CD4-positive, alpha-beta T cell treated with Interleukin-15 for 4 hours (primary cell): ENCODE results near the gene E2F7.
A peak's percentile ranks its signal among the peaks of the same experiment; 100 is the strongest.
"Not testable (repeated sequence)": the region's sequence is repeated elsewhere in the genome, so short reads cannot be mapped to it uniquely, and the experiment has no call there.

Experiments used
- DNase-seq: peaks from one replicate; pipeline ENCODE4 v3.0.0-alpha.2; 2020; ENCODE audit warnings: low spot score

The E2F7 gene, protein sequence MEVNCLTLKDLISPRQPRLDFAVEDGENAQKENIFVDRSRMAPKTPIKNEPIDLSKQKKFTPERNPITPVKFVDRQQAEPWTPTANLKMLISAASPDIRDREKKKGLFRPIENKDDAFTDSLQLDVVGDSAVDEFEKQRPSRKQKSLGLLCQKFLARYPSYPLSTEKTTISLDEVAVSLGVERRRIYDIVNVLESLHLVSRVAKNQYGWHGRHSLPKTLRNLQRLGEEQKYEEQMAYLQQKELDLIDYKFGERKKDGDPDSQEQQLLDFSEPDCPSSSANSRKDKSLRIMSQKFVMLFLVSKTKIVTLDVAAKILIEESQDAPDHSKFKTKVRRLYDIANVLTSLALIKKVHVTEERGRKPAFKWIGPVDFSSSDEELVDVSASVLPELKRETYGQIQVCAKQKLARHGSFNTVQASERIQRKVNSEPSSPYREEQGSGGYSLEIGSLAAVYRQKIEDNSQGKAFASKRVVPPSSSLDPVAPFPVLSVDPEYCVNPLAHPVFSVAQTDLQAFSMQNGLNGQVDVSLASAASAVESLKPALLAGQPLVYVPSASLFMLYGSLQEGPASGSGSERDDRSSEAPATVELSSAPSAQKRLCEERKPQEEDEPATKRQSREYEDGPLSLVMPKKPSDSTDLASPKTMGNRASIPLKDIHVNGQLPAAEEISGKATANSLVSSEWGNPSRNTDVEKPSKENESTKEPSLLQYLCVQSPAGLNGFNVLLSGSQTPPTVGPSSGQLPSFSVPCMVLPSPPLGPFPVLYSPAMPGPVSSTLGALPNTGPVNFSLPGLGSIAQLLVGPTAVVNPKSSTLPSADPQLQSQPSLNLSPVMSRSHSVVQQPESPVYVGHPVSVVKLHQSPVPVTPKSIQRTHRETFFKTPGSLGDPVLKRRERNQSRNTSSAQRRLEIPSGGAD

DNA sequence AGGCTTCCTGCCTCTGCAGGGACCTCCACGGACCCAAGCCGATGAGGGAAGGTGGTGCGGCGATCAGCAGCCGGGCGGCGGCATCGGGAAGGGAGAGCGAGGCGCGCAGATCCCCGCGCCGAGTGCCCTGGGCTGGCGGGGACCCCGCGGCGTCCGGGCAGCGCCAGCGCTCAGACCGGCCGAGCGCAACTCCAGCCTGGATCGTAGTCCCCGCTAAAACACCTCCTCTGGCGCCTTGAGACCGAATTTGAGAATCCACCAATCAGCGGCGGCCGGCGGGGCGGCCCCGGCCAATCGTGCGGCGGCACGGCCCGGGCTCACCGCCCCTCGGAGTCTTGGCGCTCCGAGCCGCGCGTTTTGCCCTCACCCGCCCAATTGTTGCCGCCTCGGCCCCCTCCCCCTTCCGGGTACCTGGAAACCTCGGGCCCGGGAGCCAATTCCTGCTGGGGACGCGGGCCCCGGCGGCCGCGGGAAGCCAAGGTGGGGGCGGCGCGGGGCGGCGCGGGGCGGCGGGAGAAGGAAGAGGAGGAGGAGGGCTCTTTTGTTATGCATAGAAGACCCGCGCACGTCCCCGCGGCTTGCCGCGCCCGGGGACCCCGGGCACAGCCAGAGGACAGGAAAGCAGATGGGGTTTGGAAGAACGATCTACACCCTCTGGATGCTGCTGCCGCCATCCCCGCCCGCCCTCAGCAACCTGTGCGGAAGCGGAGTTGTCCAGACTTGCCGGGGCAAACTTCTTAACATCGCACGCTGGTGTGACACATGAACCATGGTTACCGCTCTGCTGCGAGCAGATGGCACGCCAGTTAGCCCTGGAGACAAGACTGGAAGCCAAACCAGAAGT, at the start of gene E2F7:
Gene E2F7, minus strand, starts transcription at position 209 of the 844 bp plus-strand sequence. CDS start 934 bp downstream, outside the sequence.
- peak; percentile 85 for DNase-seq

GRCh38 chr12:77113971-77114370, 48.6 kb upstream of the E2F7 start:
- no peak for DNase-seq

DNA sequence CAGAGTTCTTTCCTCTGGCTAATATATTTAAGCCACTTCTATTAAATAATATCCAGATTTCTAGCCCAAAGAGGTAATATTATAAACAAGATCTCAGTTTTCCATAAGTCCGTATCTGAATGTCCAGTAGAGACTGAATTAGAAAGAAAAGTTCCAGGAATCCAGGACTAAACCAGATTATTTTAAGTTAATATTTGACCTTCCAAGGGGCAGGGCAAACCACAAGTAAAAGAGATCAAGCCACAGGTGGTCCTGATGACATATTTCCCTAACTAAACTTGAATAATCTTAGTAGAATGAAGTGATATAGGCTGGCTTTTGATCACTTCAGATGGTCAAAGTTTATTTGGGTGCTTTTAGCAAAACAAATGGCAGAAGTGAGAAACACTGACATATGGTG, 43.3 kb upstream of the E2F7 start:
- DNase-seq, result no peak

GRCh38 chr12:77107121-77107520, 41.8 kb upstream of the E2F7 start:
- DNase-seq, result no peak

- no peak for DNase-seq
Measured at GRCh38 chr12:77104792-77105191, 39.4 kb upstream of the E2F7 start.

DNA sequence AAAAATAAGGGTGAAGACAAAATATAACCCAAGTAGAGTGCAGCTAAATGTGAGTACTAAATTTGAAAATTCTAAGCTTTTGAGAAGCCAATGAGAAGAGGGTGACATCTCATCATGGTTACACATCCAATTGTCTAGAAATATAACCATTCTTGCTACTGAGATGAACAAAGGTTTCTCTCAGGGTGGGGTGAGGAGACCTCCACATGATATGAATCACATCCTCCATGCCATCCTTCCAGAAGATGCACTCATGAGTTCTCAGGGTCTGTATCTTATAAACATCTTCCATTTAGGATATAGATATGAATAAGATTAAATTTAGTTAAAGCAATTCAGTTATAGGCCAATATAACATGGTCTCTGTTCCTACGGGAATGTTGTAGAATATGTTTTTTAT, 38.9 kb upstream of the E2F7 start:
- no peak for DNase-seq

- DNase-seq, result no peak
Measured at GRCh38 chr12:77102691-77103090, 37.3 kb upstream of the E2F7 start.

- no peak for DNase-seq
Measured at GRCh38 chr12:77102123-77102522, 36.8 kb upstream of the E2F7 start.

DNA sequence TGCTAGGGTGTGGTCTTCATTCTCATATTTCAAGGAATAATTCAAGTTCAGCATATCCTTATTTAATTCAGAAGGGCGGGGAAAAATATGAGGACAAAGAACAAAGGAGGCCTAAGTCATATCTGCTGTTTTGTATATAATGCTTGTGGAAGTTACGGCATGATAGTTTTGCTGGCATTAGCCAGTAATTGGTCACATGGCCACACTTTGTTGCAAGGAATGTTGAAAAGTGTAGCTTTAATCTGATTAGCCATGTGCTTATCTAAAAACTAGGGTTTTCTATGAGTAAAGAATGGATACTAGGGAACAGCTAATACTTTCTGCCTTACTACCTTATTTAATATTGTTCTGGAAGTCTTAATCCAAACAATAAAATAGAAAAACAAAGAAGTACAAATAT, 34.4 kb upstream of the E2F7 start:
- no peak for DNase-seq

DNA sequence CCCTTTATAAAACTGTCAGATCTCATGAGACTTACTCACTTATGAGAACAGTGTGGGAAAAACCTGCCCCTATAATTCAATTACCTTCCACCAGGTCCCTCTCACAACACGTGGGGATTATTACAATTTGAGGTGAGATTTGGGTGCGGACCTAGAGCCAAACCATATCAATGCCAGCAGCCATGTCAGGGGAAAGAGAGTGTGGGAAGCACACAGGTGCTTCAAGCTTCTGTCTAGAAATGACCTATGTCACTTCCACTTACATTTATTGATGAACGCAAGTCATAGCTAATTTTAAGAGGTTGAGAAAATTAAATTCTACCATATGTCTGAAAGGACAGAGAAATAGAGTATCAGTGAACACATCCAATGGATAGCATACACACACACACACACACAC, 32.5 kb upstream of the E2F7 start:
- no peak for DNase-seq

DNA sequence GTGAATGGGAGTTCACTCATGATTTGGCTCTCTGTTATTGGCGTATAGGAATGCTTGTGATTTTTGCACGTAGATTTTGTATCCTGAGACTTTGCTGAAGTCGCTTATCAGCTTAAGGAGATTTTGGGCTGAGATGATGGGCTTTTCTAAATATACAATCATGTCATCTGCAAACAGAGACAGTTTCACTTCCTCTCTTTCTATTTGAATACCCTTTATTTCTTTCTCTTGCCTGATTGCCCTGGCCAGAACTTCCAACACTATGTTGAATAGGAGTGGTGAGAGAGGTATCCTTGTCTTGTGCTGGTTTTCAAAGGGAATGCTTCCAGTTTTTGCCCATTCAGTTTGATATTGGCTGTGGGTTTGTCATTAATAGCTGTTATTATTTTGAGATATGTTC, 26.9 kb upstream of the E2F7 start:
- not testable (repeated sequence) for DNase-seq

GRCh38 chr12:77089686-77090220, 24.4 kb upstream of the E2F7 start:
- no peak for DNase-seq

DNA sequence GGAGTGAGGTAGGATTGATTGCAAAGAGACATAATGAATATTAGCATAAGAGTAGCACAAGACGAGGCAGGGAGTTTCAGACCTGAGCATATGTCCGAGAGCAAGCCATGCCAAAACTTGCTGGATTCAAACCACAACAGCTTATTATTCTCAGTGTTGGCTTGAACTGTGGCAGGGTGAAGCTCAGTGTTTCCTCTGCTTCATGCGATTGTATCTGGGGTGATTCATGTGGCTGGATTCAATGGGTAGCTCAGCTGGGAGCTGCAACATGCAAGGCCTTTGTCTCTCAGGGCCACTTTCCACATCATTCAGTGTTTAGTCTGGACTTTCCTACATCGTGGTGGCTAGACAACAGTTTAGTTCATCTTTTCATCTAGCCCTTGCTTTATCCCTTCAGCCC, 22.1 kb upstream of the E2F7 start:
- no peak for DNase-seq

- no peak for DNase-seq
Measured at GRCh38 chr12:77082021-77082420, 16.7 kb upstream of the E2F7 start.

DNA sequence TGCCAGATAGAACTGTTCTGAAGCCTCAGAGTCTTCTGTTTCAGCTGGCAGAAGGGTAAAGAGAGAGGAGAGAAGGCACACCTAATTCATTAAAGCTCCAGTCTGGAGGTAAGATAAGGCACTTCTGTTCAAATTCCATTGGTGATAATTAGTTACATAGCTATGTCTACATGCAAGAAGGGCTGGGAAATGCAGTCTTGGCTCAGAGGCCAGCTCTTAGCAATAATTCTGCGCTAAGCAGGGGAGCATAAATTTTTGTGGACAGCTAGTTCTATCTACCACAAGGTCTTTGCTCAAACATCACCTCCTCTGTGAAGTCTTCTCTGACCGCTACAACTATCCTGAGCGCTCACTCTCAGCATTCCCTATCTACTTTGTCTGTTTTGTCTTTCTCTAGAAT, 14.3 kb upstream of the E2F7 start:
- no peak for DNase-seq

GRCh38 chr12:77078231-77078630, 12.9 kb upstream of the E2F7 start:
- DNase-seq, result no peak

DNA sequence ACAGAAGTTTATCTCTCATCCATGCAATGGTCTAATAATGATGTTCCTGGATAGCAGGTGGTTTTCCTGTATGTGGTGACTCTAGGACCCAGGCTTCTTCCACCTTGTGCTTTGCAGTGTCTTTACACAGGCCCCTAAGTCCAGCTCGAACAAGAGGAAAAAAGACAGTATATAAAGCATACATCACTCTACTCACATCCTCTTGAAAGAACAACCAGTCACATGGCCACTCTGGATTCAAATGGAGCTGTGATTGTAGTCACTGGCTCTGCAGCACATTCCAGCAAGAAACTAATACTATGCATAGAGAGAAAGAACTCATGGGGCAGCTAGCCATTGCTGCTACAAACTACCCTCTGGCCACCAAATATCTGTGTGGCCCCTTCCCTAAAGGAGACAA, 11.5 kb upstream of the E2F7 start:
- no peak for DNase-seq

DNA sequence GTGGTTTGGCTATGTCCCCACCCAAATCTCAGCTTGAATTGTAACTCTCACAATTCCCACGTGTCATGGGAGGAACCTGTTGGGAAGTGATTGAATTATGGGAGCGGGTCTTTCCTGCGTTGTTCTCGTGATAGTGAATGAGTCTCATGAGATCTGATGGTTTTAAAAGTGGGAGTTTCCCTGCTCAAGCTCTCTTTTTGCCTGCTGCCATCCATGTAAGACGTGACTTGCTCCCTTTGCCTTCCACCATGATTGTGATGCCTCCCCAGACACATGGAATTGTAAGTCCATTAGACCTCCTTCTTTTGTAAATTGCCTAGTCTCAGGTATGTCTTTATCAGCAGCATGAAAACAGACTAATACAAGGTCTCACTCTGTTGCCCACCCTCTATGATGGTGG, 8.5 kb upstream of the E2F7 start:
- not testable (repeated sequence) for DNase-seq

DNA sequence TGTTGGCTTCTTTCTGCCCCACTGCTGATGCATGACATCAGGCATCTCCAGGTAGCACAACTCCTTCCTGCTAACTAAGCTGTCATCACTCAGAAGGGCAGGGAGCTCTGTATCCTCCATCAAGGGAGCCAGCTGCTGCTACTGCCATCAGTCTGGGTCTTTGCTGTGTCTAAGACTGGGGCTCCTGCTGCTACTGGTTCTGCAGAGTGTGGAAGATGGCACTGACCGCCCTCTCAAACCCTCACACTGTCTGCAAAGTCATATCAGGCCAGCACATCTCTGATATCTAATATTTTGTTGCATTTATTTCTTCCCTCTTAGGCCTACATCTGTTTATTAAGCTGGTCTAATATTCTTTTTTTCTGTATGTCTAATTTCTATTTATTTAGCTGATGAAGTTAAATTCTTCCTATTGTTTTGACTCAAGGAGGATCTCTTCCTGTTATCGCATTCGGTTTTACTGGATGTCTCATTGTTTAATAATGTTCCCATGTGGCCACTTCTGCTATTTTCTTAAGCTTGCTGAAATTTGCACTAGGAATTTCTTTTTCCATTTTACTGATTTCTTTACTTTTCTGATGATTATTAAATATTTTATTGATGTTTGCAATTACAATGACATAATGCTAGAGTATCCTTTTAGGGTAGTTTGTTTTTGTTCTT, 7.6 kb upstream of the E2F7 start:
- no peak for DNase-seq

- no peak for DNase-seq
Measured at GRCh38 chr12:77070800-77071449, 5.6 kb upstream of the E2F7 start.

DNA sequence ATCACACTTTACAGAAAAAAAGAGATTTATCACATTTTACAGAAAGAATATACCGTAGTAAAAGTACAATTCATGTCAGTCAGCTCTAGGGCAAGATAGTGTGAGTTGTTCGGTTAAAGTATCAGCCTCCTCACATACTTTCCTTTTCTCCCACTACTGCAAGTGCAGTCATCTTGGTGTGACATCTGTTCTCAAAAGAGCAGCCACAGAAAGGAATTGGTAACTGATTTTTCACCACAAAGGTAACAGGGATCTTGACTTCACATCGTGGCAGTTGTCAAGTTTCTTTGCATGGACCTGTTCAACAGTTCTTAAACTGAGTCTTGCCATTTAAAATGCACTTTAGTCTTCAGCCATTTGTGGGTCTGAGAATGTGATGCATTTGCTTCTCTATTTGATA, 5.0 kb upstream of the E2F7 start:
- no peak for DNase-seq
